ENCODE data around the gene HELZ.

The HELZ gene

GRCh38 chr17:67210915-67211314 lies 34.1 kb downstream of the HELZ start:
- CTCF ChIA-PET, result interaction anchor here (1.7 kb wide), 1 partner anchor 10 kb away, joined by 5 read pairs; no protein-coding TSS in a partner anchor
- POLR2A ChIA-PET, result no interaction called here
- H3K27ac ChIP-seq (ENCODE audit: extremely low read depth, low read depth, low read length), result no peak overlapping the region
- no peak overlapping the region for H3K4me3 ChIP-seq (ENCODE audit: low read depth, low read length)
- TF ChIP-seq IKZF3 (tag by site-specific recombination; IDR thresholded peaks at IDR 0.05) (no peak), SP7 (tag by site-specific recombination; IDR thresholded peaks at IDR 0.05) (no peak), ZBTB44 (tag by site-specific recombination; IDR thresholded peaks at IDR 0.05) (no peak), ZNF596 (tag by site-specific recombination; IDR thresholded peaks at IDR 0.05) (no peak), ZNF354C (tag by site-specific recombination; IDR thresholded peaks at IDR 0.05; ENCODE audit: borderline replicate concordance, low read depth) (no peak), ZNF37A (tag by site-specific recombination; IDR thresholded peaks at IDR 0.05) (no peak), ZSCAN16 (tag by site-specific recombination; IDR thresholded peaks at IDR 0.05) (no peak), KLF8 (tag by site-specific recombination; IDR thresholded peaks at IDR 0.05) (no peak), ZNF184 (tag by site-specific recombination; IDR thresholded peaks at IDR 0.05) (no peak)
- TF ChIP-seq, protein P1, sequence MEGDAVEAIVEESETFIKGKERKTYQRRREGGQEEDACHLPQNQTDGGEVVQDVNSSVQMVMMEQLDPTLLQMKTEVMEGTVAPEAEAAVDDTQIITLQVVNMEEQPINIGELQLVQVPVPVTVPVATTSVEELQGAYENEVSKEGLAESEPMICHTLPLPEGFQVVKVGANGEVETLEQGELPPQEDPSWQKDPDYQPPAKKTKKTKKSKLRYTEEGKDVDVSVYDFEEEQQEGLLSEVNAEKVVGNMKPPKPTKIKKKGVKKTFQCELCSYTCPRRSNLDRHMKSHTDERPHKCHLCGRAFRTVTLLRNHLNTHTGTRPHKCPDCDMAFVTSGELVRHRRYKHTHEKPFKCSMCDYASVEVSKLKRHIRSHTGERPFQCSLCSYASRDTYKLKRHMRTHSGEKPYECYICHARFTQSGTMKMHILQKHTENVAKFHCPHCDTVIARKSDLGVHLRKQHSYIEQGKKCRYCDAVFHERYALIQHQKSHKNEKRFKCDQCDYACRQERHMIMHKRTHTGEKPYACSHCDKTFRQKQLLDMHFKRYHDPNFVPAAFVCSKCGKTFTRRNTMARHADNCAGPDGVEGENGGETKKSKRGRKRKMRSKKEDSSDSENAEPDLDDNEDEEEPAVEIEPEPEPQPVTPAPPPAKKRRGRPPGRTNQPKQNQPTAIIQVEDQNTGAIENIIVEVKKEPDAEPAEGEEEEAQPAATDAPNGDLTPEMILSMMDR (tag by site-specific recombination; IDR thresholded peaks at IDR 0.05), result no peak
- TF ChIP-seq, protein P2, sequence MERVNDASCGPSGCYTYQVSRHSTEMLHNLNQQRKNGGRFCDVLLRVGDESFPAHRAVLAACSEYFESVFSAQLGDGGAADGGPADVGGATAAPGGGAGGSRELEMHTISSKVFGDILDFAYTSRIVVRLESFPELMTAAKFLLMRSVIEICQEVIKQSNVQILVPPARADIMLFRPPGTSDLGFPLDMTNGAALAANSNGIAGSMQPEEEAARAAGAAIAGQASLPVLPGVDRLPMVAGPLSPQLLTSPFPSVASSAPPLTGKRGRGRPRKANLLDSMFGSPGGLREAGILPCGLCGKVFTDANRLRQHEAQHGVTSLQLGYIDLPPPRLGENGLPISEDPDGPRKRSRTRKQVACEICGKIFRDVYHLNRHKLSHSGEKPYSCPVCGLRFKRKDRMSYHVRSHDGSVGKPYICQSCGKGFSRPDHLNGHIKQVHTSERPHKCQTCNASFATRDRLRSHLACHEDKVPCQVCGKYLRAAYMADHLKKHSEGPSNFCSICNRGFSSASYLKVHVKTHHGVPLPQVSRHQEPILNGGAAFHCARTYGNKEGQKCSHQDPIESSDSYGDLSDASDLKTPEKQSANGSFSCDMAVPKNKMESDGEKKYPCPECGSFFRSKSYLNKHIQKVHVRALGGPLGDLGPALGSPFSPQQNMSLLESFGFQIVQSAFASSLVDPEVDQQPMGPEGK (tag by site-specific recombination; IDR thresholded peaks at IDR 0.05), result no peak
- H3K4me1 ChIP-seq (ENCODE audit: control insufficient read depth, insufficient read depth, low read length), result peaks cover 7% of the 10 kb centered on the region
- H3K9me3 ChIP-seq (ENCODE audit: control insufficient read depth, insufficient read depth, low read depth, low read length), result no peaks in the 10 kb centered on the region
- H3K36me3 ChIP-seq (ENCODE audit: control insufficient read depth in 2 of 2, insufficient read depth in 1 of 2, low read length in 2 of 2), result peaks cover 15 to 19% of the 10 kb centered on the region in 2 experiments; a peak in 2 of 3 replicates

DNA sequence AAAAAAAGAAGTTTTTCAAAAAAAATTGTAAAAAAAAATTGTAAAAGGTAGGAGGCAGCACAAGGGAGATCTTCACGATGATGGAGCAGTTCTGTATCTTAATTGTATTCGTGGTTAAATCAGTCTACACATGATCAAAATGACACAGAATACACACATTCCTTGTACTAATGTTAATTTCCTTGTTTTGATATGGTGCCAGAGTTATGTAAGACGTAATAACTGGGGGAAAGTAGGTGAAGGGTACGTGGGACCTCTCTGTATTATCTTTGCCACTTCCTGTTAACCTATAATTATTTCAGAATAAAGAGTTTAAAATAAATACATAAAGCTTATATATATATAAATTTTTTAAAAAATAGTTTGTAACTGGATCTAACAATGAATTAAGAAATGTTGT lies 36.8 kb downstream of the HELZ start:
- POLR2A ChIA-PET, result no interaction called here
- no peaks in the 10 kb centered on the region for H3K9me3 ChIP-seq (ENCODE audit: control insufficient read depth, insufficient read depth, low read depth, low read length)
- peaks cover 2 to 4% of the 10 kb centered on the region in 2 experiments; a peak in 2 of 3 replicates for H3K36me3 ChIP-seq (ENCODE audit: control insufficient read depth in 2 of 2, insufficient read depth in 1 of 2, low read length in 2 of 2)
- H3K4me1 ChIP-seq (ENCODE audit: control insufficient read depth, insufficient read depth, low read length), result peaks cover 9% of the 10 kb centered on the region
- no peak overlapping the region for H3K27ac ChIP-seq (ENCODE audit: extremely low read depth, low read depth, low read length)
- CTCF ChIA-PET, result interaction anchor here (0.7 kb wide), 1 partner anchor 8 kb away, joined by 3 read pairs; no protein-coding TSS in a partner anchor
- H3K4me3 ChIP-seq (ENCODE audit: low read depth, low read length), result no peak overlapping the region
- TF ChIP-seq ZNF335 (tag by site-specific recombination; conservative IDR thresholded peaks at IDR 0.05) (no peak), ZBTB11 (tag by site-specific recombination; conservative IDR thresholded peaks at IDR 0.05; ENCODE audit: low read depth) (no peak), SP3 (tag by site-specific recombination; IDR thresholded peaks at IDR 0.05) (no peak), ZNF843 (tag by site-specific recombination; IDR thresholded peaks at IDR 0.05) (no peak), ZNF48 (tag by site-specific recombination; IDR thresholded peaks at IDR 0.05) (no peak), SCRT2 (tag by site-specific recombination; IDR thresholded peaks at IDR 0.05) (no peak), ZNF548 (tag by site-specific recombination; IDR thresholded peaks at IDR 0.05) (no peak), ZNF837 (tag by site-specific recombination; IDR thresholded peaks at IDR 0.05) (no peak), ZNF16 (tag by site-specific recombination; IDR thresholded peaks at IDR 0.05; ENCODE audit: low read depth) (no peak), ZNF521 (tag by site-specific recombination; IDR thresholded peaks at IDR 0.05) (no peak)
- TF ChIP-seq, protein P3, sequence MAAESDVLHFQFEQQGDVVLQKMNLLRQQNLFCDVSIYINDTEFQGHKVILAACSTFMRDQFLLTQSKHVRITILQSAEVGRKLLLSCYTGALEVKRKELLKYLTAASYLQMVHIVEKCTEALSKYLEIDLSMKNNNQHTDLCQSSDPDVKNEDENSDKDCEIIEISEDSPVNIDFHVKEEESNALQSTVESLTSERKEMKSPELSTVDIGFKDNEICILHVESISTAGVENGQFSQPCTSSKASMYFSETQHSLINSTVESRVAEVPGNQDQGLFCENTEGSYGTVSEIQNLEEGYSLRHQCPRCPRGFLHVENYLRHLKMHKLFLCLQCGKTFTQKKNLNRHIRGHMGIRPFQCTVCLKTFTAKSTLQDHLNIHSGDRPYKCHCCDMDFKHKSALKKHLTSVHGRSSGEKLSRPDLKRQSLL (tag by site-specific recombination; IDR thresholded peaks at IDR 0.05), result no peak
- TF ChIP-seq, protein P4, sequence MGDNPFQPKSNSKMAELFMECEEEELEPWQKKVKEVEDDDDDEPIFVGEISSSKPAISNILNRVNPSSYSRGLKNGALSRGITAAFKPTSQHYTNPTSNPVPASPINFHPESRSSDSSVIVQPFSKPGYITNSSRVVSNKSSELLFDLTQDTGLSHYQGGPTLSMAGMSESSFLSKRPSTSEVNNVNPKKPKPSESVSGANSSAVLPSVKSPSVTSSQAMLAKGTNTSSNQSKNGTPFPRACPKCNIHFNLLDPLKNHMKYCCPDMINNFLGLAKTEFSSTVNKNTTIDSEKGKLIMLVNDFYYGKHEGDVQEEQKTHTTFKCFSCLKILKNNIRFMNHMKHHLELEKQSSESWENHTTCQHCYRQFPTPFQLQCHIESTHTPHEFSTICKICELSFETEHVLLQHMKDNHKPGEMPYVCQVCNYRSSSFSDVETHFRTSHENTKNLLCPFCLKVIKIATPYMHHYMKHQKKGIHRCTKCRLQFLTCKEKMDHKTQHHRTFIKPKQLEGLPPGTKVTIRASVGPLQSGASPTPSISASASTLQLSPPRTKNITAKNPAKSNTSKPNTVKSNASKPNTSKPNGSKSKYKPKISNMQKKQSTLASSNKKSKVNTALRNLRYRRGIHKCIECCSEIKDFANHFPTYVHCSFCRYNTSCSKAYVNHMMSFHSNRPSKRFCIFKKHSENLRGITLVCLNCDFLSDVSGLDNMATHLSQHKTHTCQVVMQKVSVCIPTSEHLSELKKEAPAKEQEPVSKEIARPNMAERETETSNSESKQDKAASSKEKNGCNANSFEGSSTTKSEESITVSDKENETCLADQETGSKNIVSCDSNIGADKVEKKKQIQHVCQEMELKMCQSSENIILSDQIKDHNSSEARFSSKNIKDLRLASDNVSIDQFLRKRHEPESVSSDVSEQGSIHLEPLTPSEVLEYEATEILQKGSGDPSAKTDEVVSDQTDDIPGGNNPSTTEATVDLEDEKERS (tag by site-specific recombination; IDR thresholded peaks at IDR 0.05), result no peak
